ENCODE results near the gene FNDC1. TPM values are rescaled to one million over a fixed set of nuclear protein-coding genes. Genes with fewer than 3 reads are reported as not detected.

The FNDC1 gene
- total RNA-seq, 6 experiments from 2014 or later, result 0.02 to 2.7 (median 0.85) TPM

DNA sequence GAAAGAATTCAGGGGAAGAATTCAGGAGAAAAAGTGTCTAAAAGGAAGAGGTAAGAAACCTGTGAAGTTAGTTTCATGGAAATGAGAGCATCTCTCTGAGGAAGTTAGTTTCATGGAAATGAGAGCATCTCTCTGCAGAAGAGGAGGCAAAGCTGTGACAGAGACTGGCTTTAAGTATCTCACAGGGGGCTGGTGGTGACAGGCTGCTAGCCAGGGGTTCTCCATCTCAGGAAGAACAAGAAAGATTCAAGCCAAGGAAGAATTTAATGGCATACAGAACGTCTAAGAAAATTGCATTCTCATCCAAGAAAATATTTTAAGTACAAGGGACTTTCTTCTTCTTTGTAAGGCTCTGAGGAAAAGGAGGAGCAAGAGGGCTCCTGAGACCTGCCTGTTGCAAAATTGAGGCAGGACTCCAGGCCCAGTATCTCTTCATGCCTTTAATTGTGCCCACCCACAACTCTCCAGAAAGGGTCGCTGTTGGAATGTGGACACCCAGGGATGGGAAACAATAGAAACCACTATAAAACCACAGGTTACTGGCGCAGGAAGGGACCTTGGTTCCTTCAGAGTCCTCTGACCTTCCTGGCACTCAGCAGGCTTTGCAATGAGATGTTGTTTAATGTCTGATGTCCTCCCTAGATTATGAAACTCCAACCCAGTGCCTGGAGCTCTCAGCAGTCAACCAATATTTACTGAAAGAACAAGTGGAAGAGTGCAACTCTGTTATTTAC, 136.8 kb downstream of the FNDC1 start:
- 18% methylated on average over 3 of the region's 3 CpGs for WGBS (ENCODE audit: insufficient coverage, low coverage, low lambda C conversion rate, missing lambda C conversion rate)
- Histone ChIP-seq H3K27me3 (no peaks in the 10 kb centered on the region), H3K4me1 (peaks cover 0 to 61% (median 14%) of the 10 kb centered on the region in 4 donors), H3K4me3 (no peak overlapping the region), H3K9me3 (no peaks in the 10 kb centered on the region), H3K27ac (peak overlapping the region in 2 of 3 donors; percentile 11 to 42), H3K36me3 (no peaks in the 10 kb centered on the region)
- DNase-seq (peak in 2 of 3 donors; percentile 33 to 75), ATAC-seq (peak; percentile 85 to 98 (median 94))
- TF ChIP-seq, protein P1, sequence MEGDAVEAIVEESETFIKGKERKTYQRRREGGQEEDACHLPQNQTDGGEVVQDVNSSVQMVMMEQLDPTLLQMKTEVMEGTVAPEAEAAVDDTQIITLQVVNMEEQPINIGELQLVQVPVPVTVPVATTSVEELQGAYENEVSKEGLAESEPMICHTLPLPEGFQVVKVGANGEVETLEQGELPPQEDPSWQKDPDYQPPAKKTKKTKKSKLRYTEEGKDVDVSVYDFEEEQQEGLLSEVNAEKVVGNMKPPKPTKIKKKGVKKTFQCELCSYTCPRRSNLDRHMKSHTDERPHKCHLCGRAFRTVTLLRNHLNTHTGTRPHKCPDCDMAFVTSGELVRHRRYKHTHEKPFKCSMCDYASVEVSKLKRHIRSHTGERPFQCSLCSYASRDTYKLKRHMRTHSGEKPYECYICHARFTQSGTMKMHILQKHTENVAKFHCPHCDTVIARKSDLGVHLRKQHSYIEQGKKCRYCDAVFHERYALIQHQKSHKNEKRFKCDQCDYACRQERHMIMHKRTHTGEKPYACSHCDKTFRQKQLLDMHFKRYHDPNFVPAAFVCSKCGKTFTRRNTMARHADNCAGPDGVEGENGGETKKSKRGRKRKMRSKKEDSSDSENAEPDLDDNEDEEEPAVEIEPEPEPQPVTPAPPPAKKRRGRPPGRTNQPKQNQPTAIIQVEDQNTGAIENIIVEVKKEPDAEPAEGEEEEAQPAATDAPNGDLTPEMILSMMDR (IDR thresholded peaks at IDR 0.05), result peak in 1 of 4 donors; percentile 24
- no peak for TF ChIP-seq POLR2A (IDR thresholded peaks at IDR 0.05)
- intact Hi-C loops (cut with DNase I), result no loop called here

DNA sequence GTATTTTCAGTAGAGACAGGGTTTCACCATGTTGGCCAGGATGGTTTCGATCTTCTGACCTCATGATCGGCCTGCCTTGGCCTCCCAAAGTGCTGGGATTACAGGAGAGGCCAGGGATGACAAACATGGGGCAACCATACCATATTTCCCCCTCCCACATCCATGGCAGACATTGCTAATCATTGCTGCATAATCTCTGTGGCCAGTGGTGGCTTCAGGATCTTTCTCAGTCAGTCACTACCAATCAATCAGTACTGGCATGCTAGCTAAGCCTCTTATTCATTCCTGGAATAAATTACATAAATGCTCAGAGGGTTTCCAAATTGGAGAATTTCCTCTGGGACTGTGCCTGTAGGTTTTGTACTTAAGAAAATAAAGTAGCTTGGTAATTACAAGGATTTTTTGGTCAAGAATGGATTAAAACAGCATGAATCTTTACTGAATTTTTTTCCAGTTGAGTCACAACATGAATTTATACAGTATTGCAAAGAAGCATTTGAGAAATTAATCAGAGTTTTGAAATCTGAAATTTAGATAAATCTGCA, 138.1 kb downstream of the FNDC1 start:
- no peaks in the 10 kb centered on the region for H3K27me3 ChIP-seq
- no peaks in the 10 kb centered on the region for H3K9me3 ChIP-seq
- H3K27ac ChIP-seq, result no peak overlapping the region
- WGBS (ENCODE audit: insufficient coverage, low coverage, low lambda C conversion rate, missing lambda C conversion rate), result 94% methylated on average over 2 of the region's 2 CpGs
- intact Hi-C loops (cut with DNase I), result no loop called here
- ATAC-seq, result peak in 1 of 4 donors; percentile 7
- TF ChIP-seq, protein P1 (IDR thresholded peaks at IDR 0.05), result no peak
- TF ChIP-seq POLR2A (IDR thresholded peaks at IDR 0.05), result no peak
- no peak for DNase-seq
- peaks cover 0 to 73% (median 14%) of the 10 kb centered on the region in 4 donors for H3K4me1 ChIP-seq
- no peak overlapping the region for H3K4me3 ChIP-seq
- no peaks in the 10 kb centered on the region for H3K36me3 ChIP-seq

DNA sequence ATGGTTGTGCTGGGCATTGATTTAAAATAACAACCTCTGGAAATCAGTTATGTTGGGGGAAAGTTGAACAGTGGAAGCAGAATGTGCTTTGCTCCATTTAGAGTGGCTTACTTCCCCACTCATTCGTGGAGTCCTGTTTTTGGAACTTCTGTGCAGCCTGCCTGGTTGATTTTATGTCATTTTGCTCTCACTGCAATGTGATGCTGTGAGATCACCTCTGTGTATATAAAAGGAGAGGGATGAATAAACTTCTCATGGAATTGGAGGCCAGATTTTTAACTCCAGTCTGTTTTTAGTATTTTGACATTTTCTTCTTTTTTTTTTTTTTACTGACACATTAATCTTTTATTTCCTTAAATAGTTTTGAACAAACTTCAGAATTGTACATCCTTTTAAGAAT, 139.0 kb downstream of the FNDC1 start:
- Histone ChIP-seq H3K27me3 (no peaks in the 10 kb centered on the region), H3K4me1 (peaks cover 0 to 73% (median 14%) of the 10 kb centered on the region in 4 donors), H3K9me3 (no peaks in the 10 kb centered on the region), H3K27ac (no peak overlapping the region), H3K4me3 (no peak overlapping the region), H3K36me3 (no peaks in the 10 kb centered on the region)
- no peak for ATAC-seq
- TF ChIP-seq, protein P1 (IDR thresholded peaks at IDR 0.05), result no peak
- TF ChIP-seq POLR2A (IDR thresholded peaks at IDR 0.05), result no peak
- intact Hi-C loops (cut with DNase I), result no loop called here
- DNase-seq, result no peak
- 0% methylated on average over 1 of the region's 1 CpG for WGBS (ENCODE audit: insufficient coverage, low coverage, low lambda C conversion rate, missing lambda C conversion rate)

DNA sequence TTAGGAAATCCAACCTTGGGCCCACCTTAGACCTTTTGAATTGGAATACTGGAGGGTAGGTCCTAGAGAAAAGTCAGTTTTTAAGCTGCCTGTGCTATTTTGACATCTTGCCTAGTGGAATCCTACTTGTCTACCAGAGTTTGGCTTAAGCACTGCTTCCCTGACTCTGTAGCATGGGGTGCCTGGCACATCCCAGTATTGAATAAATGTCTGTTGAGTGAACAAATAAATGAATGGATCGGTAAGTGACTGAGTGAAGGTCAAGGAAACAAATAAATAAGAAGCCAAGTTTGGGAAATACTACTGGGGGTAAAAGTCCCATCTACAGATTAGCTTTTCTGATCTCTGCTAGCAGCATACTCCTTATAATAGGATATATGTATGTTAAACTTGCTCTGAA, 140.5 kb downstream of the FNDC1 start:
- 43% methylated on average over 1 of the region's 1 CpG for WGBS (ENCODE audit: insufficient coverage, low coverage, low lambda C conversion rate, missing lambda C conversion rate)
- DNase-seq, result no peak
- H3K27ac ChIP-seq, result peak overlapping the region in 1 of 3 donors; percentile 34
- no peak overlapping the region for H3K4me3 ChIP-seq
- no peak for TF ChIP-seq POLR2A (IDR thresholded peaks at IDR 0.05)
- TF ChIP-seq, protein P1 (IDR thresholded peaks at IDR 0.05), result no peak
- H3K36me3 ChIP-seq, result no peaks in the 10 kb centered on the region
- H3K27me3 ChIP-seq, result no peaks in the 10 kb centered on the region
- intact Hi-C loops (cut with DNase I), result no loop called here
- peaks cover 0 to 73% (median 14%) of the 10 kb centered on the region in 4 donors for H3K4me1 ChIP-seq
- peak in 2 of 4 donors; percentile 49 to 58 for ATAC-seq
- H3K9me3 ChIP-seq, result no peaks in the 10 kb centered on the region
